ENCODE results near the gene PSAT1.

DNA sequence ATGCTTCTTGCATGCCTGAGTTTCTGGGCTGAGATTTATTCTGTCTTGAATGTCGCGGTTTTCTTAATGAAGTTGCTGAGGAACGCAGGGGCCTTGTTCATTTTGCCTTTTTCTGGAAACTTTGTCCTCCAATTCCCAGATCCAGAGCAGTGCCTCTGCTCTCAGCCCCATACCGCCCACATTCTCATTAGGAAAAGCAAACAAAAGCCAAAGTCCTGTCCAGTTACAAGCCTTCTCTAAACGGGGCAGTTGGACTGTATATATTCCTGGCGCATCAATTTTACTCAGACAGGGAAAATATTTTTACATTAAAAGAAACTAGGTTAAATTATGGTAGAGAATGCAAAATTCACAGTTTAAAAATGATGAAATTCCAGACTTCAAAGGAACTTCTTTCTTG is 1.2 kb upstream of the PSAT1 start:
- TF ChIP-seq JUN (IDR thresholded peaks at IDR 0.05; ENCODE audit: low read depth, low read length) (no peak), POLR2A (IDR thresholded peaks at IDR 0.05; ENCODE audit: control extremely low read depth in 1 of 2, low read depth in 2 of 2, low read length in 2 of 2) (no peak), FOSL1 (IDR thresholded peaks at IDR 0.05; ENCODE audit: insufficient read depth, low read depth, low read length) (no peak)
- TF ChIP-seq, protein P1, sequence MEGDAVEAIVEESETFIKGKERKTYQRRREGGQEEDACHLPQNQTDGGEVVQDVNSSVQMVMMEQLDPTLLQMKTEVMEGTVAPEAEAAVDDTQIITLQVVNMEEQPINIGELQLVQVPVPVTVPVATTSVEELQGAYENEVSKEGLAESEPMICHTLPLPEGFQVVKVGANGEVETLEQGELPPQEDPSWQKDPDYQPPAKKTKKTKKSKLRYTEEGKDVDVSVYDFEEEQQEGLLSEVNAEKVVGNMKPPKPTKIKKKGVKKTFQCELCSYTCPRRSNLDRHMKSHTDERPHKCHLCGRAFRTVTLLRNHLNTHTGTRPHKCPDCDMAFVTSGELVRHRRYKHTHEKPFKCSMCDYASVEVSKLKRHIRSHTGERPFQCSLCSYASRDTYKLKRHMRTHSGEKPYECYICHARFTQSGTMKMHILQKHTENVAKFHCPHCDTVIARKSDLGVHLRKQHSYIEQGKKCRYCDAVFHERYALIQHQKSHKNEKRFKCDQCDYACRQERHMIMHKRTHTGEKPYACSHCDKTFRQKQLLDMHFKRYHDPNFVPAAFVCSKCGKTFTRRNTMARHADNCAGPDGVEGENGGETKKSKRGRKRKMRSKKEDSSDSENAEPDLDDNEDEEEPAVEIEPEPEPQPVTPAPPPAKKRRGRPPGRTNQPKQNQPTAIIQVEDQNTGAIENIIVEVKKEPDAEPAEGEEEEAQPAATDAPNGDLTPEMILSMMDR (IDR thresholded peaks at IDR 0.05; ENCODE audit: control extremely low read depth in 1 of 3, insufficient read depth in 1 of 3, low read depth in 1 of 3, low read length in 3 of 3) = no peak

Data from H1 (cell line).